Activated CD4-positive, CD25-positive, alpha-beta regulatory T cell (primary cell): ENCODE measurements around the gene PI4KB.
"Not testable (repeated sequence)": the region's sequence is repeated elsewhere in the genome, so short reads cannot be mapped to it uniquely, and the experiment has no call there.

Source experiments
- DNase-seq, 4 experiments: peaks; one replicate each; lab custom pipeline; 2025; lab: John Stamatoyannopoulos, UW

PI4KB gene

GRCh38 chr1:151327223-151327902 is at the start of gene PI4KB:
TSS of gene PI4KB (minus strand) at chr1:151327416. CDS start at chr1:151316481, 10,935 bp downstream.
- peak; percentile 58 to 72 (median 67) for DNase-seq

GRCh38 chr1:151373196-151373595 is 46.0 kb upstream of the PI4KB start:
- no peak for DNase-seq

GRCh38 chr1:151372058-151372934 is 45.1 kb upstream of the PI4KB start, which contains the start of gene SELENBP1:
TSS of gene SELENBP1 (minus strand) at chr1:151372705. CDS start at chr1:151372641, 64 bp downstream.
- no peak for DNase-seq

GRCh38 chr1:151371370-151372057 is 44.3 kb upstream of the PI4KB start:
- DNase-seq, result no peak

GRCh38 chr1:151370211-151370911 is 43.1 kb upstream of the PI4KB start:
- no peak for DNase-seq

GRCh38 chr1:151369621-151370048 is 42.4 kb upstream of the PI4KB start:
- no peak for DNase-seq

GRCh38 chr1:151369302-151369610 is 42.0 kb upstream of the PI4KB start:
- no peak for DNase-seq

- no peak for DNase-seq
Observed at GRCh38 chr1:151368393-151369301, 41.4 kb upstream of the PI4KB start.

- DNase-seq, result no peak
Observed at GRCh38 chr1:151367658-151368392, 40.6 kb upstream of the PI4KB start.

GRCh38 chr1:151364996-151365395 is 37.8 kb upstream of the PI4KB start:
- no peak for DNase-seq

- no peak for DNase-seq
Observed at GRCh38 chr1:151362308-151363155, 35.3 kb upstream of the PI4KB start.

GRCh38 chr1:151361883-151362282 is 34.7 kb upstream of the PI4KB start:
- DNase-seq, result no peak

- no peak for DNase-seq
Observed at GRCh38 chr1:151356696-151357095, 29.5 kb upstream of the PI4KB start.

GRCh38 chr1:151352021-151352718 is 25.0 kb upstream of the PI4KB start:
- DNase-seq, result no peak

- not testable (repeated sequence) for DNase-seq
Observed at GRCh38 chr1:151350323-151350722, 23.1 kb upstream of the PI4KB start.

GRCh38 chr1:151347523-151348246 is 20.5 kb upstream of the PI4KB start:
- no peak for DNase-seq

- peak; percentile 71 to 88 (median 82) for DNase-seq
Observed at GRCh38 chr1:151346769-151347522, 19.7 kb upstream of the PI4KB start, which contains the start of gene RFX5. TSS of gene RFX5 (minus strand) at chr1:151347252. CDS start at chr1:151346320, 932 bp downstream.
